ENCODE results near the gene NEU1. TPM values are rescaled to one million over a fixed set of nuclear protein-coding genes. Genes with fewer than 3 reads are reported as not detected.
A peak's percentile ranks its signal among the peaks of the same experiment; 100 is the strongest.

Gene NEU1
- total RNA-seq, 4 donors from 2014 or later, result 13.6 to 23.6 (median 17.3) TPM

DNA sequence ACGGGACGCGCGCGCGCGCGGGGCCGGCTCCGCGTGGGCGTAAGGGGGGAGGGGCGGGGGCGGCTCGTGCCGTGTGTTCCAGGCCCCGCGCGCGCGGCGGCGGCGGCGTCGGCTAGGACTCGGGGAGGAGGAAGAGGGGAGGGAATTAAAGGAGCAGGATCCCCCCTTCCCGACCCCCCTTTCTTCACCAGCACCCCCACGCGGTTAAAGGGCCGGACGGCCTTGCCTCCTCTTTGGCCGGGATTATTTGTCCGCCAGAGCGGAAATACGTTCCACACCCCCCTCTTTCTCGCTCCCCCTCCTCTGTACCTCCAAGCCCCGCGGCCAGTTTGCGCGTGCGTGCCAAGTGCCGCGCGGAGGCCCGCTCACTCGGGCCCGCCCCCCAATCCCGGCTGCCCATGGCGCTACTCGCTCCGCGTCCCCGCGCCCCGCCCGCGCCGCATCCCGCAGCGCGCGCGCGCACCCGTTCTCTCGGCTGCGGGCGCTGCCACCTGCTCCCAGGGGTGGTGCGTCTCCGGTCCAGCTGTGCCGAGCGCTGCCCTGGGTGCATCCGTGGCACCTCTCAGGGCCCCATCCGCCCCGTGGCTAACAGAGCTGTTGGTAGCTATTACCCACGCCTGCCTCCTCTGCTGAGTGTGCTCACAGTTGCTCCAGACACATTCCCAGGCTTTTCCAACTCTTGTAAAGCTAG lies 39.5 kb upstream of the NEU1 start, which contains the start of gene ZBTB12:
ZBTB12 (minus strand) TSS at position 134 of the 691 bp plus-strand sequence. CDS start 781 bp downstream, outside the sequence.
- Histone ChIP-seq H3K9me3 (no peaks in the 10 kb centered on the region), H3K4me1 (peaks cover 21 to 55% (median 21%) of the 10 kb centered on the region in 3 donors), H3K4me3 (peak within 1 kb of the TSS; percentile 51 to 82 (median 70)), H3K27me3 (no peaks in the 10 kb centered on the region), H3K36me3 (no peaks in the 10 kb centered on the region), H3K27ac (peak within 1 kb of the TSS; percentile 77 to 92 (median 88))
- DNase-seq, result no peak
- 0% methylated on average over 2 to 34 of the region's 77 CpGs for WGBS, 2 donors
- intact Hi-C loops (cut with DNase I), result loop anchor here (5.0 kb wide), 1 partner anchor 50 kb away; no protein-coding TSS in a partner anchor
- TF ChIP-seq POLR2A (IDR thresholded peaks at IDR 0.05) (peak in 2 of 4 donors; percentile 28 to 61), CTCF (IDR thresholded peaks at IDR 0.05) (peak in 1 of 6 experiments; percentile 16)

DNA sequence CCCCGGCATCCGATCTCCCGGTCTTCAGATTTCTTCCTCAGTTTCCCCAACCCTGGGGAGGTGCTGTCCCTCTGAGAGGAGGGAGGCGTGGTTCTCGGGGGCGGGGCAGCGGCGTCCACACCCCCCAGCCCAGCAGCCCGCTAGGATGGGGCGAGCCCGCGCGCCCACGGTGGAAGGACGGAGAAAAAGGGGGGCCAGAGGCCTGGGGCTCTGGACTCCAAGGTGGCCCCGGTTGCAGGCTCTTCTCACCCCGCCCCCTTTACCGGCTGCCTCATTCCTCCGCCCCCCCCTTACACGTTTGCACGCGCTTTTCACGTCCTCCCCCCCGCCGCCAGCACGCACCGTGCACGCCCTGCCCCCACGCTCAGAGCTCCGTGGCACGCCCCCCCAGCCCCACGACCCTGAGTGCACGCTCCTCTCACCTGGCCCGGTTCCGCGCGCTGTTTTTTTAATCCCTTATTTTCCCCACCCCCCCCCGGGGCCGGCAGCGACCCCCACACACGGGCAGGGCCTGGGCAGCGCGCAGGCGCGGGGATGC lies 38.9 kb upstream of the NEU1 start:
- WGBS, 2 donors, result 0% methylated on average over 1 to 4 of the region's 45 CpGs
- peak overlapping the region; percentile 51 to 82 (median 70) for H3K4me3 ChIP-seq
- H3K27ac ChIP-seq, result peak overlapping the region; percentile 77 to 92 (median 88)
- no peaks in the 10 kb centered on the region for H3K27me3 ChIP-seq
- intact Hi-C loops (cut with DNase I), result loop anchor here (5.0 kb wide), 1 partner anchor 51 kb away; no protein-coding TSS in a partner anchor
- no peaks in the 10 kb centered on the region for H3K36me3 ChIP-seq
- H3K4me1 ChIP-seq, result peaks cover 26 to 62% (median 27%) of the 10 kb centered on the region in 3 donors
- no peak for DNase-seq
- no peaks in the 10 kb centered on the region for H3K9me3 ChIP-seq
- TF ChIP-seq POLR2A (IDR thresholded peaks at IDR 0.05) (no peak), CTCF (IDR thresholded peaks at IDR 0.05) (no peak)

DNA sequence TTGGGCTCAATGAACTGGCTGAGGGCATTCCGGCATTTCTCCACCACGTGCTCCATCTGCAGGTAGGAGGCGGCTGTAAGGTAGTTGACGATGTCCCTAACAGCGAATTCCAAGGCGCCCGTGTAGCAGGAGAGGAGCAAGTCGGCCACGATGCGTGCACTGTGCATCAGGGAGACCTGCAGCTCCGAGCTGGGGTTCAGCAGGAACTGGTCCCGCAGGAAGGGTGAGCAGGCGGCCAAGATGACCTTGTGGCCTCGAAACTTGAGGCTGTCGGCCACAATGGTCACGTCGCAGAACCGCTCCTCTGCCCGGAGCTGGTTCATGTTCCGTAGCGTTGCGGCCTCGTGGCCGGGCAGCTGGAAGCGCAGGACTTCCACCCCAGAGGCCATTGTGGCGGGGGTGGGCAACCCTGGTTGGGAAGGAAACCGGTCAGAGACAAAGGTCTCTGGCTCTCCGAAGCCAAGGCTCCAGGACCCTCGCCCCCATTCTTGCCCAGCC lies 38.3 kb upstream of the NEU1 start:
- Histone ChIP-seq H3K27ac (peak overlapping the region; percentile 77 to 92 (median 88)), H3K4me3 (peak overlapping the region; percentile 51 to 82 (median 70)), H3K36me3 (peaks cover 0 to 5% (median 0%) of the 10 kb centered on the region in 3 donors), H3K27me3 (no peaks in the 10 kb centered on the region), H3K9me3 (no peaks in the 10 kb centered on the region), H3K4me1 (peaks cover 28 to 67% (median 29%) of the 10 kb centered on the region in 3 donors)
- no peak for DNase-seq
- TF ChIP-seq POLR2A (IDR thresholded peaks at IDR 0.05) (peak in 1 of 4 donors; percentile 15), CTCF (IDR thresholded peaks at IDR 0.05) (no peak)
- intact Hi-C loops (cut with DNase I), result loop anchor here (5.0 kb wide), 1 partner anchor 51 kb away; no protein-coding TSS in a partner anchor
- 10 to 12% methylated on average over 2 to 9 of the region's 29 CpGs for WGBS, 2 donors

DNA sequence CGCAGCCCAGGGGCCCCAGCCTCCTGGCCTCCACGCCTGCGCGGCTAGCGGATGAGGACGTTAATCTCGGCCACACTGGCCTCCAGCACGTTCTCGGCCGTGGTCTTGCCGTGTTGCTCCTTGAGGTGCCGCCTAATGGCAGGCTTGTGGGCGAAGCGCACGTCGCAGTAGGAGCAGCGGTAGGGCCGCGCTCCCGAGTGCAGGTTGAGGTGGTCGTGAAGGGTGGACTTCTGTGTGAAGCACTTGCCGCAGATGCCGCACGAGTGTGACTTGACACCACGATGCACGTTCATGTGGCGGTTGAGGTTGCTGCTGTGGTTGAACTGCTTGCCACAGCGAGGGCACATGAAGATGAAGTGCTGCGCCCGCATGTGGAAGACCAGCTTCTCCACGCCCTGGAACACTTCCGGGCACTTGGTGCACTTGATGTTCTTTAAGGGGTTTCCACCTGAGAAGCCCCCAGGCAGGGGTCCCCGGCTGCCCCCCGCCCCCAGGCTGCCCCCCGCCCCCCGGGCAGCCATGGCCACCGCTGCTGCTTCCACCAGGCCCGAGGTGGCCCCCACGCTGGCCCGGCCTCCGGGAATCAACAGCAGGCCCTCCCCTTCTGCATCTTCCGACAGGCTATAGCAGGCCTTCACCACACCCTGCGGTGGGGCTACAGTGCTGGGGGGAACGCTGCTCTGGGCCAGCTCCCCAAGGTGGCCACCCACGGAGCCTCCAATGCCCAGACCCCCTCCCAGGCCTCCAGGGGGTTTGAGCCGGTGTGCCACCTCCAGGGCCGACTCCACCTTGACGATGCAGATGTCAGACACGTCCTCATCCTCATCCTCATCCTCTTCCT lies 37.5 kb upstream of the NEU1 start:
- peaks cover 0 to 14% (median 0%) of the 10 kb centered on the region in 3 donors for H3K36me3 ChIP-seq
- H3K27ac ChIP-seq, result peak overlapping the region in 2 of 4 donors; percentile 89 to 92
- no peak for DNase-seq
- H3K4me3 ChIP-seq, result no peak overlapping the region
- no peaks in the 10 kb centered on the region for H3K27me3 ChIP-seq
- H3K9me3 ChIP-seq, result no peaks in the 10 kb centered on the region
- intact Hi-C loops (cut with DNase I), result loop anchor here (5.0 kb wide), 1 partner anchor 52 kb away; no protein-coding TSS in a partner anchor
- TF ChIP-seq CTCF (IDR thresholded peaks at IDR 0.05) (no peak), POLR2A (IDR thresholded peaks at IDR 0.05) (no peak)
- H3K4me1 ChIP-seq, result peaks cover 28 to 68% (median 29%) of the 10 kb centered on the region in 3 donors
- WGBS, 2 donors, result 67 to 73% methylated on average over 7 to 15 of the region's 49 CpGs

Data from esophagus squamous epithelium (tissue), 5 donors.